ENCODE measurements around the gene CERS6.
A peak's percentile ranks its signal among the peaks of the same experiment; 100 is the strongest.
"Not testable (repeated sequence)": the region's sequence is repeated elsewhere in the genome, so short reads cannot be mapped to it uniquely, and the experiment has no call there.

The CERS6 gene

GRCh38 chr2:168468354-168468753, 12.3 kb downstream of the CERS6 start:
- DNase-seq (ENCODE audit: low read depth in 2 of 2) = no peak

- no peak for DNase-seq (ENCODE audit: low read depth in 2 of 2)
These were observed 13.4 kb downstream of the CERS6 start for GRCh38 chr2:168469281-168469988.

- no peak for DNase-seq (ENCODE audit: low read depth in 2 of 2)
These were observed 14.5 kb downstream of the CERS6 start for GRCh38 chr2:168470320-168471162.

GRCh38 chr2:168471163-168471475, 15.0 kb downstream of the CERS6 start:
- DNase-seq (ENCODE audit: low read depth in 2 of 2) = no peak

- no peak for DNase-seq (ENCODE audit: low read depth in 2 of 2)
These were observed 19.6 kb downstream of the CERS6 start for GRCh38 chr2:168475636-168476035.

GRCh38 chr2:168478206-168478605, 22.1 kb downstream of the CERS6 start:
- DNase-seq (ENCODE audit: low read depth in 2 of 2) = no peak

GRCh38 chr2:168480356-168480755, 24.3 kb downstream of the CERS6 start:
- no peak for DNase-seq (ENCODE audit: low read depth in 2 of 2)

GRCh38 chr2:168480825-168481585, 24.9 kb downstream of the CERS6 start:
- DNase-seq (ENCODE audit: low read depth in 2 of 2) = no peak

- no peak for DNase-seq (ENCODE audit: low read depth in 2 of 2)
These were observed 26.2 kb downstream of the CERS6 start for GRCh38 chr2:168482269-168482668.

GRCh38 chr2:168482952-168483831, 27.1 kb downstream of the CERS6 start:
- no peak for DNase-seq (ENCODE audit: low read depth in 2 of 2)

GRCh38 chr2:168486477-168486876, 30.4 kb downstream of the CERS6 start:
- DNase-seq (ENCODE audit: low read depth in 2 of 2) = no peak

- peak; percentile 41 to 51 for DNase-seq (ENCODE audit: low read depth in 2 of 2)
These were observed 34.2 kb downstream of the CERS6 start for GRCh38 chr2:168490015-168490874.

GRCh38 chr2:168490946-168491605, 35.0 kb downstream of the CERS6 start:
- DNase-seq (ENCODE audit: low read depth in 2 of 2) = no peak

GRCh38 chr2:168491728-168492127, 35.7 kb downstream of the CERS6 start:
- not testable (repeated sequence) for DNase-seq (ENCODE audit: low read depth in 2 of 2)

- not testable (repeated sequence) for DNase-seq (ENCODE audit: low read depth in 2 of 2)
These were observed 37.1 kb downstream of the CERS6 start for GRCh38 chr2:168493219-168493618.

- DNase-seq (ENCODE audit: low read depth in 2 of 2) = no peak
These were observed 38.2 kb downstream of the CERS6 start for GRCh38 chr2:168494190-168494711.

- DNase-seq (ENCODE audit: low read depth in 2 of 2) = no peak
These were observed 39.5 kb downstream of the CERS6 start for GRCh38 chr2:168495524-168495923.

GRCh38 chr2:168496906-168497305, 40.8 kb downstream of the CERS6 start:
- DNase-seq (ENCODE audit: low read depth in 2 of 2) = no peak

GRCh38 chr2:168499500-168499899, 43.4 kb downstream of the CERS6 start:
- no peak for DNase-seq (ENCODE audit: low read depth in 2 of 2)

- DNase-seq (ENCODE audit: low read depth in 2 of 2) = no peak
These were observed 44.4 kb downstream of the CERS6 start for GRCh38 chr2:168500516-168500915.

Data from stimulated activated CD4-positive, alpha-beta T cell treated with anti-CD3 and anti-CD28 coated beads, Interleukin-15, amount 100 ng/mL, for 48 hours (primary cell).